GM21737 (cell line): Measurements from ENCODE around the gene OR56A5.
A peak's percentile ranks its signal among the peaks of the same experiment; 100 is the strongest.

Source experiments
- ATAC-seq: cut with Tn5 transposase; IDR thresholded peaks from one replicate; pipeline ENCODE4 v1.9.1; 2021; ENCODE audit warnings: mild to moderate bottlenecking, moderate library complexity; ENCODE audit not compliant: unreplicated experiment

The OR56A5 gene

DNA sequence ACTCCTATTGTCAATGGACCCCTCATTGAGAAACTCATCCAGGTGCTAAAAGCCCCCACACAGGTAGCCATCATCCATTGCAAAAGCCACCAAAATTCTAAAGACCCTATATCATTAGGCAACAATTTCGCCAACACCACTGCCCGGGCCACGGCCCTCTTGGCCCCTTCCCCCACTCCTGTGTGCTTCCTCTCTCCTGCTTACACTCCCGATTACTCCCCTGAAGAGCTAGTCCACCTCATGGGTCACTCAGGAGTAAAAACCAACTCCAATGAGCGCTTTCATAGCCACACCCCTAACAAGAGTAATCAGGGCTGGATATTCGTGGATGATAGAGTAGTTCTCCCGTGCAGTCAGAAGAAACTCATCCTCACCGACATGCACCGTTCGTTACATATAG lies 35.2 kb downstream of the OR56A5 start:
- ATAC-seq: no peak

DNA sequence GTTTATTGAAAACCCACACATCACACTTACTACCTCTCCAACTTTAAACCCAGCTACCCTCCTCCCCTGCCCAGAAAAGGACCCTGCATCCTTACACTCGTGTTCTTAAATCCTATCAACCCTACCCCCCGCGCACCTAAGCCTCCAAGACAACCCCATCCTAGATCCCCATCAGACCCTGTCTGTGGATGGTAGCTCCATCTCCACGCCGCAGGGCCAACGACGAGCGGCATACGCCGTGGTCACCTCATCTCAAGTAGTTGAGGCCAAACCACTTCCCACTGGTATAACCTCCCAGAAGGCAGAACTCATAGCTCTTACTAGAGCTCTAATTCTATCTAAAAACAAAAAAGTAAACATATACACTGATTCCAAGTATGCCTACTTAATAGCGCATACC lies 35.6 kb downstream of the OR56A5 start:
- ATAC-seq: no peak

DNA sequence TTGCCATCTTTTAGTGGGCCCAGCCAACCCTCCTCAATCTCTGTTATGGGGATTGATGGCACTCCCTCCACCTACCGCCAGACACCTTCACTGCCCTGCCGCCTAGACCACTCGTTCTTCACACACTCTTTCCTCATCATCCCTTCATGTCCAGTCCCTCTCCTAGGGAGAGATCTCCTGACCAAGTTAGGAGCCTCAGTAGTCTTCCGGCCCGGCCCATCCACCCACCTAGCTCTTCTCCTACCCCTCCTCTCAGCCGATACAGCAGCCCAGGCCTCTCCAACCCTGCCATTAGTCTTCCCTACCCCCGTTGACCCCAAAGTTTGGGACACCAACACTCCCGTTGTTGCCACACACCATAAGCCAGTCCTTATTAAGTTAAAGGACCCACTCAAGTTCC lies 37.2 kb downstream of the OR56A5 start:
- no peak for ATAC-seq

DNA sequence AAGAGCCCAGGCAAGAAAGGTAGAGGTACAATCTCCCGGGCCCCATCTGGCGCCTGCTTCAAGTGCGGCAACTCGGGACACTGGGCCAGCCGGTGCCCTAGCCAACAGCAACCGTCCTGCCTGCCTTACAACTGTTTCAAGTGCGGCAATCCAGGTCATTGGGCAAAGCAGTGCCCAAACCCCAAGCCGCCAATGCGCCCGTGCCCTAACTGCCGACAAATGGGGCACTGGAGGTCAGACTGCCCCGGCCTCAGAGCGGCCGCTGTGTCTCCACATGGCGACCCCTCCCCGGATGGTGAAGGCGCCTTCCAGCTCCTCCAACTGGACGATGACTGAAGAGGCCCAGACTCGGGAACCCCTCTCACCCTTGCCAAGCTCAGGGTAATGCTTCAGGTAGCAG lies 37.7 kb downstream of the OR56A5 start:
- ATAC-seq: no peak

DNA sequence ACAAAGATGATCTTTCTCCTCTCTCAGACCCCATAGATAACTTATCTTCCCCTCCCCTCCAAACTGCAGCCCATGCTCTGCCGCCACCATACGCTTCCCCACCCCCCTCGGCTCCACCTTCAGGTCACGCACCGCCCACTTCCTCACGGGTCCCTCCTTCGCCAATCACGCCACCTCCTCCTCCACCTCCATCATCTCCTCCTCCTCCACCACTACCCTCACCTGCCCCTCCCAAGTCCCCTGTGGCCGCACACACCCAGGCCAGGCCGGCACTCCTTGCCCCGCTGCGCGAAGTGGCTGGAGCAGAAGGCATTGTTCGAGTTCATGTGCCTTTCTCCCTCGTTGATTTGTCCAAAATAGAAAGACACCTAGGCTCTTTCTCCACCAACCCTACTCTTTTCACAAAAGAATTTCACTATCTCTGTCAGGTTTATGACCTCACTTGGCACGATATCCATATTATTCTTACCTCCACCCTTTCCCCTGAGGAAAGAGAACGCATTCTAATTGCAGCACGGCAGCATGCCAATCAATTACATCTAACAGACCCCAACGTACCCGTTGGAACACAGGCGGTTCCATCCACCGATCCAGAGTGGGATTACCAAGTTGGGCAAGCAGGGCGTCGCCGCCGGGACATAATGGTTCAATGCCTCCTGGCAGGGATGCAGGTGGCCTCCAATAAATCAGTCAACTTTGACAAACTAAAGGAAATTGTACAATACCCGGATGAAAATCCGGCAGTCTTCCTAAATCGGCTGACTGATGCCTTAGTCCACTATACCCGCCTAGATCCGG lies 38.5 kb downstream of the OR56A5 start:
- no peak for ATAC-seq

DNA sequence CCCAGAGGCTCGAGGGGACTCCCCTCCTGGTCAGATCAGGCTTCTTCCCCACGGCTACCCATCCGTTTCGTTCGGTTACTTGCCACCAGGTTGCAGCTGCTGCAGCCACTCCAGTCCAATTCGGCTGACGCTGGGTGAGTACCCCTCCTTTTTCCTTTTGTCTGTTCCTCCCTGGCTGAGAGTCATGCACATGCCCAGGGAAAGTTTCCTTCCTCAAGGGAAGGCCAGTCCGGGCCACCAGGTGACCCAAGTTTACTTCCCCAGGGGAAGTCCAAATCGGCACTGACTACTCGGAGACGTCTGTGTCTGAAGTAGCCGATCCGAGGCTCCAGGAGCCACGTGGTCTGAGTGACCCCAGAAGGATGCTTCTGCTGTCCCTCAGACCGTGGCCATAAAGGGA lies 39.5 kb downstream of the OR56A5 start:
- no peak for ATAC-seq

DNA sequence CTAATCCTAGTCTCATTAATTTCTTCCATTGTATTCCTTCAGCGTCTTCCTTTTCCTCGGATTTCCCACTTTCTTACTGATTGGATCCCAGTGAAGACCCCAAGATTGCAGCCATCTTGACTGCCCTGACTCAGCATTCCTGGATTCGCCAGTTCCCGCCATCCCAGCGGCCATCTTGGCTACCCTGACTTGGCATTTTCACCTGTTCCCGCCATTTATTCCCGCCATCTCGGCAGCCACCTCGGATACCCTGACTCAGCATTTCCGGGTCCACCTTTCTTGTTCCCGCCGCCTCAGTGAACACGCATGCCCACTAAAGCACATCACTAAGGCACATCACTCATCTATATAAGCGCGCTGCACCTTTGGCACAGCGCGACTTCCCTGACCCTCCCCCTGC lies 40.0 kb downstream of the OR56A5 start:
- no peak for ATAC-seq

DNA sequence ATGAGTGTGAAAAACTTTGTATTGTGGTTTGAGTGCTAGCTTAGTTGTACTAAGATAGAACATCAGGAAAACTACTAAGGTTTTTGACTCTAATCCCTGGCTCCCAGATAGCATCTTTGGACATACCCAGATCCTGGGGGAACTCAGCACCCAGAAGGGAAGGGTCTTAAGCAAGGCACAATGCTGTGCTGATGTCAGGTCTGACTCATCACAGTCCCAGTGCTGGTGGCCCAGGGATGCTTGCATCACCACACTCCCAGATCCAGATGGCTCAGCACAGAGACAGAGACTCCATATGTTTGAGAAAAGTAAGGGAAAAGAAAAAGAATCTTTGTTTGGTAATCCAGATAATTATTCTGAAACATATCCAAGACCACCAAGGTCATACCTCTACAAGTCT lies 44.5 kb downstream of the OR56A5 start:
- ATAC-seq: no peak

DNA sequence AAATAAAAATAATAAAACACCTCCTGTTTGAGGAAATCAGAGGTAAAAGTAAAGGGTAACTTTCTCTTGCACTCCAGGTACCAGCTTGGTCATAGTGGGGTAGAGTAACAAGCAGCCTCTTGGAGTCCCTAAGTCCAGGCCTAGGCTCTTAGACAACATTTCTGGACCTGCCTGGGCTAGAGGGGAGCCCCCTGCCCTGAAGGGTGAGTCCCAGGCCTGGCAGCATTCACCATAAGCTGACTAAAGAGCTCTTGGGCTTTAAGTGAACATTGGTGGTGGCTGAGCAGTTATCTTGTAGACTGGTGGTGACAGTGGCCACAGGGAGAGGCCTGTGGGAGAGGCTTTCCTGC lies 44.9 kb downstream of the OR56A5 start:
- peak; percentile 27 for ATAC-seq

DNA sequence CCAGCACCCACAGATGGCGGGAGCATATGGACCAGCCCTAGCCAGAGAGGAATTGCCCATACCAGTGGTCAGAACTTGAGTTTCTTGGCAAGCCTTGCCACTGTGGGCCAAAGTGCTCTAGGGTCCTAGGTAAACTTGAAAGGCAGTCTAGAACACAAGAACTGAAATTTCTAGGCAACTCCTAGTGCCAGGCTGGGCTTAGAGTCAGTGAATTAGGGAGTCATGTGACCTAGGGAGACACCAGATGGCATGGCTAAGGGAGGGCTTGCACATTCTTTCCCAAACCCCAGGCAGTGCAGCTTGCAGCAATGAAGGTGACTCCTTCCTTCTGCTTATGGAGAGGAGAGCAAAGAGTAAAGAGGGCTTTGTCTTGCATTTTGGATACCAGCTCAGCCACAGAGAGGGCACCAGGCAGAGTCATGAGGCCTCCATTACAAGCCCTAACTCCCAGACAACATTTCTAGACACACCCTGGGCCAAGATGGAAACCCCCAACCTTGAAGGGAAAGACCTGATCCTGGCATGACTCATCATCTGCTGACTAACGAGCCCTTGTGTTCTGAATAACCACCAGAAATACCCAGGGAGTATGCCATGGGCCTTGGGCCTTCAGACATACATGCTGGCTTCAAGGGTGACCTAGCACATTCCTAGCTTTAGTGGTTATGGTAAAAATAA lies 45.4 kb downstream of the OR56A5 start:
- peak; percentile 81 for ATAC-seq
